ENCODE measurements around the gene SLC23A3. TPM values are rescaled to one million over a fixed set of nuclear protein-coding genes. Genes with fewer than 3 reads are reported as not detected.

SLC23A3 gene
- total and polyA plus RNA-seq, 3 experiments from 2014 or later, result 2.3 to 2.6 TPM; not detected in 1

GRCh38 chr2:219183151-219183772, 13.4 kb upstream of the SLC23A3 start:
- no peak for DNase-seq
- peak overlapping the region in 1 of 7 donors; percentile 67 for H3K4me3 Mint-ChIP-seq
- no peaks in the 10 kb centered on the region for H3K27me3 Mint-ChIP-seq
- Histone ChIP-seq H3K9me3 (ENCODE audit: low read length) (no peaks in the 10 kb centered on the region), H3K4me3 (ENCODE audit: low read length) (no peak overlapping the region), H3K27me3 (ENCODE audit: insufficient read depth, low read length, poor library complexity, severe bottlenecking) (no peaks in the 10 kb centered on the region), H3K4me1 (ENCODE audit: insufficient read depth, low read length) (peaks cover 29% of the 10 kb centered on the region), H3K27ac (ENCODE audit: low read depth, low read length) (no peak overlapping the region), H3K36me3 (ENCODE audit: insufficient read depth, low read length) (peaks cover 42% of the 10 kb centered on the region)
- H3K27ac Mint-ChIP-seq, result peak overlapping the region in 6 of 8 donors; percentile 30 to 95 (median 60)
- no peaks in the 10 kb centered on the region for H3K9me3 Mint-ChIP-seq
- POLR2A ChIA-PET, result interaction anchor here (1.6 kb wide), 1 partner anchor 17 kb away, joined by 6 read pairs; no protein-coding TSS in a partner anchor
- peaks cover 0 to 73% (median 3%) of the 10 kb centered on the region in 3 donors for H3K36me3 Mint-ChIP-seq
- CTCF ChIA-PET, result interaction anchor here (1.8 to 4.0 kb wide), 4 partner anchors 16 to 111 kb away, joined by 6 to 17 read pairs (median 14); partner anchors contain the start of gene NHEJ1
- peaks cover 36 to 50% (median 48%) of the 10 kb centered on the region in 3 donors for H3K4me1 Mint-ChIP-seq

GRCh38 chr2:219182331-219183150, 12.7 kb upstream of the SLC23A3 start:
- peaks cover 0 to 77% (median 3%) of the 10 kb centered on the region in 3 donors for H3K36me3 Mint-ChIP-seq
- peaks cover 38 to 53% (median 51%) of the 10 kb centered on the region in 3 donors for H3K4me1 Mint-ChIP-seq
- CTCF ChIA-PET, result interaction anchor here (1.2 to 4.0 kb wide), 6 partner anchors 11 to 112 kb away, joined by 3 to 17 read pairs (median 11); partner anchors contain the start of genes DNAJB2 and NHEJ1
- no peaks in the 10 kb centered on the region for H3K9me3 ChIP-seq (ENCODE audit: low read length)
- no peak overlapping the region for H3K27ac ChIP-seq (ENCODE audit: low read depth, low read length)
- DNase-seq, result no peak
- no peaks in the 10 kb centered on the region for H3K9me3 Mint-ChIP-seq
- peak overlapping the region in 2 of 7 donors; percentile 8 to 67 for H3K4me3 Mint-ChIP-seq
- H3K4me3 ChIP-seq (ENCODE audit: low read length), result no peak overlapping the region
- peaks cover 29% of the 10 kb centered on the region for H3K4me1 ChIP-seq (ENCODE audit: insufficient read depth, low read length)
- peaks cover 42% of the 10 kb centered on the region for H3K36me3 ChIP-seq (ENCODE audit: insufficient read depth, low read length)
- POLR2A ChIA-PET, result interaction anchor here (1.6 kb wide), 1 partner anchor 18 kb away, joined by 6 read pairs; no protein-coding TSS in a partner anchor
- H3K27me3 Mint-ChIP-seq, result no peaks in the 10 kb centered on the region
- H3K27ac Mint-ChIP-seq, result peak overlapping the region in 7 of 8 donors; percentile 17 to 95 (median 51)
- no peaks in the 10 kb centered on the region for H3K27me3 ChIP-seq (ENCODE audit: insufficient read depth, low read length, poor library complexity, severe bottlenecking)

GRCh38 chr2:219181531-219181930, 11.7 kb upstream of the SLC23A3 start:
- Histone ChIP-seq H3K9me3 (ENCODE audit: low read length) (no peaks in the 10 kb centered on the region), H3K4me1 (ENCODE audit: insufficient read depth, low read length) (peaks cover 33% of the 10 kb centered on the region), H3K36me3 (ENCODE audit: insufficient read depth, low read length) (peaks cover 42% of the 10 kb centered on the region), H3K4me3 (ENCODE audit: low read length) (no peak overlapping the region), H3K27ac (ENCODE audit: low read depth, low read length) (no peak overlapping the region), H3K27me3 (ENCODE audit: insufficient read depth, low read length, poor library complexity, severe bottlenecking) (no peaks in the 10 kb centered on the region)
- no peaks in the 10 kb centered on the region for H3K27me3 Mint-ChIP-seq
- peak overlapping the region in 6 of 8 donors; percentile 17 to 89 (median 49) for H3K27ac Mint-ChIP-seq
- peaks cover 0 to 80% (median 3%) of the 10 kb centered on the region in 3 donors for H3K36me3 Mint-ChIP-seq
- H3K9me3 Mint-ChIP-seq, result no peaks in the 10 kb centered on the region
- peak overlapping the region in 1 of 7 donors; percentile 51 for H3K4me3 Mint-ChIP-seq
- H3K4me1 Mint-ChIP-seq, result peaks cover 39 to 57% (median 56%) of the 10 kb centered on the region in 3 donors
- no peak for DNase-seq
- ChIA-PET POLR2A (interaction anchor here (2.1 to 3.1 kb wide), 2 partner anchors 25 to 73 kb away, joined by 5 to 16 read pairs; partner anchors contain the start of genes TUBA4A and ZFAND2B), CTCF (interaction anchor here (0.7 to 4.0 kb wide), 8 partner anchors 10 to 113 kb away, joined by 3 to 17 read pairs (median 10); partner anchors contain the start of genes DNAJB2, GLB1L, NHEJ1 and STK16)

- ChIA-PET CTCF (interaction anchor here (1.0 to 4.0 kb wide), 8 partner anchors 10 to 118 kb away, joined by 3 to 17 read pairs (median 7); partner anchors contain the start of genes GLB1L and STK16), POLR2A (interaction anchor here (2.1 to 3.1 kb wide), 2 partner anchors 25 to 74 kb away, joined by 5 to 16 read pairs; partner anchors contain the start of genes TUBA4A and ZFAND2B)
- Mint-ChIP-seq H3K36me3 (peaks cover 0 to 80% (median 3%) of the 10 kb centered on the region in 3 donors), H3K4me1 (peaks cover 41 to 59% (median 57%) of the 10 kb centered on the region in 3 donors), H3K27ac (peak overlapping the region in 6 of 8 donors; percentile 34 to 100 (median 66)), H3K4me3 (peak overlapping the region in 3 of 7 donors; percentile 9 to 98 (median 29)), H3K27me3 (no peaks in the 10 kb centered on the region), H3K9me3 (no peaks in the 10 kb centered on the region)
- no peaks in the 10 kb centered on the region for H3K27me3 ChIP-seq (ENCODE audit: insufficient read depth, low read length, poor library complexity, severe bottlenecking)
- DNase-seq, result no peak
- H3K4me3 ChIP-seq (ENCODE audit: low read length), result no peak overlapping the region
- H3K4me1 ChIP-seq (ENCODE audit: insufficient read depth, low read length), result peaks cover 35% of the 10 kb centered on the region
- no peak overlapping the region for H3K27ac ChIP-seq (ENCODE audit: low read depth, low read length)
- peaks cover 42% of the 10 kb centered on the region for H3K36me3 ChIP-seq (ENCODE audit: insufficient read depth, low read length)
- no peaks in the 10 kb centered on the region for H3K9me3 ChIP-seq (ENCODE audit: low read length)
Observed at GRCh38 chr2:219180961-219181360, 11.1 kb upstream of the SLC23A3 start.

- Histone ChIP-seq H3K9me3 (ENCODE audit: low read length) (no peaks in the 10 kb centered on the region), H3K27ac (ENCODE audit: low read depth, low read length) (no peak overlapping the region), H3K4me3 (ENCODE audit: low read length) (no peak overlapping the region), H3K27me3 (ENCODE audit: insufficient read depth, low read length, poor library complexity, severe bottlenecking) (no peaks in the 10 kb centered on the region), H3K4me1 (ENCODE audit: insufficient read depth, low read length) (peaks cover 46% of the 10 kb centered on the region), H3K36me3 (ENCODE audit: insufficient read depth, low read length) (peaks cover 42% of the 10 kb centered on the region)
- CTCF ChIA-PET, result interaction anchor here (0.7 to 4.0 kb wide), 10 partner anchors 8 to 119 kb away, joined by 3 to 17 read pairs (median 6); partner anchors contain the start of genes GLB1L, STK16 and ZFAND2B
- Mint-ChIP-seq H3K27me3 (no peaks in the 10 kb centered on the region), H3K9me3 (no peaks in the 10 kb centered on the region), H3K4me3 (peak overlapping the region; percentile 87 to 98 (median 96)), H3K36me3 (peaks cover 0 to 78% (median 3%) of the 10 kb centered on the region in 3 donors), H3K4me1 (peaks cover 50 to 70% (median 65%) of the 10 kb centered on the region in 3 donors), H3K27ac (peak overlapping the region; percentile 86 to 100 (median 97))
- no peak for DNase-seq
- POLR2A ChIA-PET, result interaction anchor here (1.0 to 3.1 kb wide), 4 partner anchors 21 to 75 kb away, joined by 3 to 16 read pairs (median 4); partner anchors contain the start of genes TUBA4A and ZFAND2B
Observed at GRCh38 chr2:219179601-219180465, 10.0 kb upstream of the SLC23A3 start.

- peak overlapping the region; percentile 79 to 100 (median 96) for H3K27ac Mint-ChIP-seq
- H3K27me3 ChIP-seq (ENCODE audit: insufficient read depth, low read length, poor library complexity, severe bottlenecking), result no peaks in the 10 kb centered on the region
- peak overlapping the region; percentile 87 to 98 (median 96) for H3K4me3 Mint-ChIP-seq
- H3K9me3 ChIP-seq (ENCODE audit: low read length), result no peaks in the 10 kb centered on the region
- peaks cover 46% of the 10 kb centered on the region for H3K36me3 ChIP-seq (ENCODE audit: insufficient read depth, low read length)
- H3K36me3 Mint-ChIP-seq, result peaks cover 0 to 80% (median 7%) of the 10 kb centered on the region in 3 donors
- H3K27me3 Mint-ChIP-seq, result no peaks in the 10 kb centered on the region
- ChIA-PET POLR2A (interaction anchor here (1.0 to 3.1 kb wide), 3 partner anchors 28 to 101 kb away, joined by 3 to 16 read pairs (median 4); partner anchors contain the start of genes DNAJB2 and ZFAND2B), CTCF (interaction anchor here (0.7 to 3.2 kb wide), 4 partner anchors 7 to 66 kb away, joined by 3 to 11 read pairs (median 6); partner anchors contain the start of gene ZFAND2B)
- DNase-seq, result peak in 3 of 5 donors; percentile 40 to 51 (median 47)
- H3K27ac ChIP-seq (ENCODE audit: low read depth, low read length), result peak overlapping the region; percentile 85
- peaks cover 58 to 77% (median 73%) of the 10 kb centered on the region in 3 donors for H3K4me1 Mint-ChIP-seq
- H3K4me1 ChIP-seq (ENCODE audit: insufficient read depth, low read length), result peaks cover 54% of the 10 kb centered on the region
- peak overlapping the region; percentile 64 for H3K4me3 ChIP-seq (ENCODE audit: low read length)
- H3K9me3 Mint-ChIP-seq, result no peaks in the 10 kb centered on the region
Observed at GRCh38 chr2:219178377-219179175, 8.7 kb upstream of the SLC23A3 start.

Data from CD8-positive, alpha-beta memory T cell (primary cell).